Ramos (cell line): ENCODE results near the gene HTR1A.

ENCODE experiments used
- in situ Hi-C: fragments of 300-500 bp; cut with MboI; formaldehyde crosslinking; loops from one replicate; pipeline ENCODE4 v1.14.3; 2022; ENCODE audit warnings: low sequenced_read_pairs; ENCODE audit not compliant: unreplicated experiment

HTR1A gene

GRCh38 chr5:63962279-63962678 lies at the start of gene HTR1A:
Gene HTR1A (minus strand): TSS chr5:63962445. CDS start chr5:63961719, 726 bp downstream.
- in situ Hi-C loops, result loop anchor here (25.0 kb wide), 1 partner anchor 575 kb away; no protein-coding TSS in a partner anchor

- in situ Hi-C loops, result no loop called here
These were observed 41.7 kb upstream of the HTR1A start for GRCh38 chr5:64003966-64004365.

GRCh38 chr5:64000096-64000495 lies 37.9 kb upstream of the HTR1A start:
- in situ Hi-C loops, result no loop called here

GRCh38 chr5:63987053-63987452 lies 24.8 kb upstream of the HTR1A start:
- in situ Hi-C loops, result no loop called here

- in situ Hi-C loops, result no loop called here
These were observed 19.6 kb upstream of the HTR1A start for GRCh38 chr5:63981864-63982263.

GRCh38 chr5:63963926-63964325 lies 1.7 kb upstream of the HTR1A start:
- in situ Hi-C loops, result loop anchor here (25.0 kb wide), 1 partner anchor 577 kb away; no protein-coding TSS in a partner anchor

GRCh38 chr5:63963080-63963735 lies 963 bp upstream of the HTR1A start:
- in situ Hi-C loops, result loop anchor here (25.0 kb wide), 1 partner anchor 576 kb away; no protein-coding TSS in a partner anchor

GRCh38 chr5:63961598-63962161 lies 565 bp downstream of the HTR1A start:
- in situ Hi-C loops, result loop anchor here (25.0 kb wide), 1 partner anchor 574 kb away; no protein-coding TSS in a partner anchor

- in situ Hi-C loops, result loop anchor here (25.0 kb wide), 1 partner anchor 574 kb away; no protein-coding TSS in a partner anchor
These were observed 1.1 kb downstream of the HTR1A start for GRCh38 chr5:63961125-63961597.

- in situ Hi-C loops, result loop anchor here (25.0 kb wide), 1 partner anchor 573 kb away; no protein-coding TSS in a partner anchor
These were observed 1.6 kb downstream of the HTR1A start for GRCh38 chr5:63960646-63961045.

- in situ Hi-C loops, result loop anchor here (25.0 kb wide), 1 partner anchor 572 kb away; no protein-coding TSS in a partner anchor
These were observed 2.9 kb downstream of the HTR1A start for GRCh38 chr5:63959177-63959982.

- in situ Hi-C loops, result loop anchor here (25.0 kb wide), 1 partner anchor 571 kb away; no protein-coding TSS in a partner anchor
These were observed 3.6 kb downstream of the HTR1A start for GRCh38 chr5:63958654-63959053.

- in situ Hi-C loops, result loop anchor here (25.0 kb wide), 1 partner anchor 570 kb away; no protein-coding TSS in a partner anchor
These were observed 4.6 kb downstream of the HTR1A start for GRCh38 chr5:63957617-63958016.

- in situ Hi-C loops, result loop anchor here (25.0 kb wide), 1 partner anchor 566 kb away; no protein-coding TSS in a partner anchor
These were observed 9.0 kb downstream of the HTR1A start for GRCh38 chr5:63953217-63953616.

- in situ Hi-C loops, result no loop called here
These were observed 27.1 kb downstream of the HTR1A start for GRCh38 chr5:63935103-63935502.

- in situ Hi-C loops, result no loop called here
These were observed 30.4 kb downstream of the HTR1A start for GRCh38 chr5:63931836-63932235.

GRCh38 chr5:63928451-63928850 lies 33.8 kb downstream of the HTR1A start:
- in situ Hi-C loops, result no loop called here

GRCh38 chr5:63923914-63924313 lies 38.3 kb downstream of the HTR1A start:
- in situ Hi-C loops, result no loop called here

GRCh38 chr5:63919763-63920478 lies 42.3 kb downstream of the HTR1A start:
- in situ Hi-C loops, result no loop called here

GRCh38 chr5:63916786-63917185 lies 45.5 kb downstream of the HTR1A start:
- in situ Hi-C loops, result no loop called here
